HepG2 (cell line): Measurements from ENCODE around the gene PCDH12. TPM values are rescaled to one million over a fixed set of nuclear protein-coding genes. Genes with fewer than 3 reads are reported as not detected.

ENCODE experiments used
- ARID3A ChIP-seq: IDR thresholded peaks from 2 replicates; pipeline ENCODE4 v1.6.1; 2012; ENCODE audit warnings: low read depth, low read length, improper control_type of control experiment
- EED ChIP-seq: sonication (generic); formaldehyde crosslinking; IDR thresholded peaks from 2 replicates; pipeline ENCODE4 v1.5.0; 2020; ENCODE audit warnings: mild to moderate bottlenecking, missing genetic modification reagents
- GTF2F1 ChIP-seq: fragments of 150-350 bp; IDR thresholded peaks from 2 replicates; pipeline ENCODE4 v1.6.1; 2014; ENCODE audit warnings: low read length
- PAF1 ChIP-seq: IDR thresholded peaks from 2 replicates; pipeline ENCODE4 v1.6.1; 2016; ENCODE audit warnings: missing genetic modification reagents, missing compliant biosample characterization
- TCF7 ChIP-seq: sonication (generic); IDR thresholded peaks from 2 replicates; pipeline ENCODE4 v1.6.1; 2016; ENCODE audit warnings: antibody characterized with exemption, low read depth
- TOPORS ChIP-seq: sonication (generic); formaldehyde crosslinking; IDR thresholded peaks from 2 replicates; pipeline ENCODE4 v1.8.0; 2023; ENCODE audit warnings: mild to moderate bottlenecking, missing genetic modification reagents
- TRIM22 ChIP-seq: fragments of 450-650 bp; IDR thresholded peaks from 2 replicates; pipeline ENCODE4 v1.6.1; 2017
- ZNF574 ChIP-seq: sonication (generic); formaldehyde crosslinking; IDR thresholded peaks from 2 replicates; pipeline ENCODE4 v1.4.0; 2020; ENCODE audit warnings: missing genetic modification reagents
- ZNF737 ChIP-seq: sonication (generic); formaldehyde crosslinking; IDR thresholded peaks from 2 replicates; pipeline ENCODE4 v1.5.0; 2020; ENCODE audit warnings: missing genetic modification reagents, mild to moderate bottlenecking, borderline replicate concordance
- polyA plus RNA-seq, 8 experiments: library from polyadenylated mRNA; depleted of rRNA in 3 of 8; stranded (reverse) in 7 of 8; unstranded in 1 of 8; fragments of >200 nt; fragmentation: Illumina TruSeq in 4 of 8; extraction: Trizol in 4 of 8; gene quantifications; 2 replicates each; pipeline versions ENCODE4 v1.2.1 to v1.2.3, GENCODE V29; 2011 to 2016; ENCODE audit warnings: low read depth in 4 of 8, missing spikeins in 1 of 8, mixed read lengths in 1 of 8; ENCODE audit not compliant: insufficient read depth in 1 of 8
- total RNA-seq, 5 experiments: library from RNA; depleted of rRNA; stranded (reverse); fragments of >200 nt; fragmentation: Illumina TruSeq; extraction: Trizol; gene quantifications; 2 replicates each; pipeline ENCODE4 v1.2.3, GENCODE V29; 2016; ENCODE audit warnings: low read depth in 1 of 5
- TF ChIP-seq, protein P1 (sequence below): sonication (generic); formaldehyde crosslinking; IDR thresholded peaks from 2 replicates; pipeline ENCODE4 v1.5.0; 2020; ENCODE audit warnings: missing genetic modification reagents, mild to moderate bottlenecking, borderline replicate concordance

The PCDH12 gene
- total and polyA plus RNA-seq, 2 of the 13 experiments (the other 11 are each of a cell fraction or from before 2014, with no cell fraction given) = not detected

- TF ChIP-seq, protein P1, sequence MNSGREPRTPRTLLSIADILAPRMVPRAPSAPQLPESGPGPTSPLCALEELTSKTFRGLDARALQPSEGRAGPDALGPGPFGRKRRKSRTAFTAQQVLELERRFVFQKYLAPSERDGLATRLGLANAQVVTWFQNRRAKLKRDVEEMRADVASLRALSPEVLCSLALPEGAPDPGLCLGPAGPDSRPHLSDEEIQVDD (CRISPR knock-in tag) = no peak
- TF ChIP-seq ZNF737 (CRISPR knock-in tag) (no peak), EED (CRISPR knock-in tag) (no peak), ARID3A (no peak), TCF7 (no peak), ZNF574 (CRISPR knock-in tag) (no peak), GTF2F1 (no peak), TRIM22 (no peak), TOPORS (CRISPR knock-in tag) (no peak), PAF1 (CRISPR knock-in tag) (no peak)
These were observed 16.0 kb upstream of the PCDH12 start (continued) for GRCh38 chr5:141973871-141974595.
